Measurements from ENCODE around the gene NOS1AP.

The NOS1AP gene

GRCh38 chr1:162220009-162220539, 150.6 kb downstream of the NOS1AP start:
- no peak for DNase-seq (ENCODE audit: low read depth)

GRCh38 chr1:162222014-162222413, 152.5 kb downstream of the NOS1AP start:
- no peak for DNase-seq (ENCODE audit: low read depth)

- no peak for DNase-seq (ENCODE audit: low read depth)
These were observed 153.2 kb downstream of the NOS1AP start for GRCh38 chr1:162222730-162223129.

- DNase-seq (ENCODE audit: low read depth), result no peak
These were observed 154.0 kb downstream of the NOS1AP start for GRCh38 chr1:162223488-162223887.

- no peak for DNase-seq (ENCODE audit: low read depth)
These were observed 154.8 kb downstream of the NOS1AP start for GRCh38 chr1:162224267-162224666.

GRCh38 chr1:162228586-162228985, 159.1 kb downstream of the NOS1AP start:
- DNase-seq (ENCODE audit: low read depth), result no peak

- no peak for DNase-seq (ENCODE audit: low read depth)
These were observed 160.1 kb downstream of the NOS1AP start for GRCh38 chr1:162229549-162229948.

- no peak for DNase-seq (ENCODE audit: low read depth)
These were observed 160.6 kb downstream of the NOS1AP start for GRCh38 chr1:162230096-162230495.

GRCh38 chr1:162230517-162230916, 161.0 kb downstream of the NOS1AP start:
- no peak for DNase-seq (ENCODE audit: low read depth)

- DNase-seq (ENCODE audit: low read depth), result no peak
These were observed 162.7 kb downstream of the NOS1AP start for GRCh38 chr1:162232034-162232711.

GRCh38 chr1:162233066-162233465, 163.6 kb downstream of the NOS1AP start:
- DNase-seq (ENCODE audit: low read depth), result no peak

- no peak for DNase-seq (ENCODE audit: low read depth)
These were observed 164.4 kb downstream of the NOS1AP start for GRCh38 chr1:162233937-162234336.

GRCh38 chr1:162234571-162234970, 165.1 kb downstream of the NOS1AP start:
- DNase-seq (ENCODE audit: low read depth), result no peak

- DNase-seq (ENCODE audit: low read depth), result peak; percentile 3
These were observed 165.8 kb downstream of the NOS1AP start for GRCh38 chr1:162235241-162235800.

GRCh38 chr1:162236201-162236600, 166.7 kb downstream of the NOS1AP start:
- DNase-seq (ENCODE audit: low read depth), result no peak

- no peak for DNase-seq (ENCODE audit: low read depth)
These were observed 167.1 kb downstream of the NOS1AP start for GRCh38 chr1:162236618-162237017.

GRCh38 chr1:162240577-162240976, 171.1 kb downstream of the NOS1AP start:
- DNase-seq (ENCODE audit: low read depth), result no peak

- DNase-seq (ENCODE audit: low read depth), result no peak
These were observed 173.3 kb downstream of the NOS1AP start for GRCh38 chr1:162242804-162243203.

GRCh38 chr1:162248854-162249535, 179.5 kb downstream of the NOS1AP start:
- no peak for DNase-seq (ENCODE audit: low read depth)

- DNase-seq (ENCODE audit: low read depth), result no peak
These were observed 180.7 kb downstream of the NOS1AP start for GRCh38 chr1:162250004-162250730.

- no peak for DNase-seq (ENCODE audit: low read depth)
These were observed 181.6 kb downstream of the NOS1AP start for GRCh38 chr1:162251102-162251501.

GRCh38 chr1:162252214-162252613, 182.7 kb downstream of the NOS1AP start:
- no peak for DNase-seq (ENCODE audit: low read depth)

GRCh38 chr1:162253790-162254189, 184.3 kb downstream of the NOS1AP start:
- DNase-seq (ENCODE audit: low read depth), result no peak

All from GM04503 (cell line).